Measurements from ENCODE around the gene PERCC1. TPM values are rescaled to one million over a fixed set of nuclear protein-coding genes. Genes with fewer than 3 reads are reported as not detected.

Gene PERCC1
- total RNA-seq, 2 donors from 2014 or later = not detected

DNA sequence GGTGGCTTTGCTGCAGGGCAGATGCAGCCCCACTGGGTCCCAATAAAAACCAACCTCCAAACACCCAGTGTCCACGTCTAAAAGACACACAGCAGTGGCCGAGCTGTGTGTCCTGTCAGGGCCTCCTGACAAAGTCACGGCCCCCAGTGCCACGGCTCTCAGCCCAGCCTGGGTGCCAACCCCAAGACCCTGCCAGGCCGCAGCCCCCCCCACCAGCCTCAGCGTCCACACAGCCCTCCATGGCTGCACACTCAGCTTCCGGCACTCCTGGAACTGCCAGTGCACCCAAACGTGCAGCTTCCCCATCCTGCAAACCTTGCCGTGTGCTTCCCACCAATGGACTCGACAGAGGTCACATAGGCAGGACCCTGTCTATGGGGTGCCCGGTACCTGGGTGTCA, 17.1 kb downstream of the PERCC1 start:
- Histone ChIP-seq H3K36me3 (peaks cover 64% of the 10 kb centered on the region), H3K4me1 (no peaks in the 10 kb centered on the region), H3K27ac (no peak overlapping the region), H3K4me3 (no peak overlapping the region), H3K27me3 (no peaks in the 10 kb centered on the region), H3K9me3 (no peaks in the 10 kb centered on the region)
- DNase-seq (ENCODE audit: low spot score) = no peak
- TF ChIP-seq, protein P1, sequence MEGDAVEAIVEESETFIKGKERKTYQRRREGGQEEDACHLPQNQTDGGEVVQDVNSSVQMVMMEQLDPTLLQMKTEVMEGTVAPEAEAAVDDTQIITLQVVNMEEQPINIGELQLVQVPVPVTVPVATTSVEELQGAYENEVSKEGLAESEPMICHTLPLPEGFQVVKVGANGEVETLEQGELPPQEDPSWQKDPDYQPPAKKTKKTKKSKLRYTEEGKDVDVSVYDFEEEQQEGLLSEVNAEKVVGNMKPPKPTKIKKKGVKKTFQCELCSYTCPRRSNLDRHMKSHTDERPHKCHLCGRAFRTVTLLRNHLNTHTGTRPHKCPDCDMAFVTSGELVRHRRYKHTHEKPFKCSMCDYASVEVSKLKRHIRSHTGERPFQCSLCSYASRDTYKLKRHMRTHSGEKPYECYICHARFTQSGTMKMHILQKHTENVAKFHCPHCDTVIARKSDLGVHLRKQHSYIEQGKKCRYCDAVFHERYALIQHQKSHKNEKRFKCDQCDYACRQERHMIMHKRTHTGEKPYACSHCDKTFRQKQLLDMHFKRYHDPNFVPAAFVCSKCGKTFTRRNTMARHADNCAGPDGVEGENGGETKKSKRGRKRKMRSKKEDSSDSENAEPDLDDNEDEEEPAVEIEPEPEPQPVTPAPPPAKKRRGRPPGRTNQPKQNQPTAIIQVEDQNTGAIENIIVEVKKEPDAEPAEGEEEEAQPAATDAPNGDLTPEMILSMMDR (IDR thresholded peaks at IDR 0.05) = no peak

DNA sequence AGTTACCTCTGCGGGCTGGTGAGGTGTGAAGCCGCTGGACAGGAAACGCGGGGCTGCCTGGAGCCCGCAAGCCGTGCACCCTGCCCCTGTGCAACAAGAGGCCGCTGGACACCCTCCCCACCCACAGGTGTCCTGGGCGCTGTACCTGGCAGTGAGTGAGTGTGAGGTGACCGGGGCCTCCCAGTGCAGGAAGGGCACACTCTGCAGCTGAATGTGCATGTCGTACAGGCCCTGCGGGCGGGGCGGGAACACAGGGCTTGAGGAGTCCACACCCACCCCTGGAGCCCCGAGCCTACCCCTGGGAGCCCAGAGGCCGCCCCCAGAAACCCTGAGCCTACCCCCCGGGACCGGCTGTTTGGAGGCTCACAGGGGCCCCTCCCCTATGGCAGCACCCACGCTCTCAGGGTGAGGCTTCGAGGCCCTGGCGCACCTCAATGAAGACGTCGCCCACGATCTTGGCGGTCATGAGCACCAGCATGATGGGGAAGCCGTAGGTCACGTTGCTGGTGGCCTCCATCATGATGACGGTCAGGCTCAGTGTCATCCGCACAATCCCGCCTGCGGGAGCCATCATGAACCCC, 17.7 kb downstream of the PERCC1 start:
- Histone ChIP-seq H3K4me3 (no peak overlapping the region), H3K36me3 (peaks cover 70% of the 10 kb centered on the region), H3K27ac (no peak overlapping the region), H3K9me3 (no peaks in the 10 kb centered on the region), H3K4me1 (no peaks in the 10 kb centered on the region), H3K27me3 (no peaks in the 10 kb centered on the region)
- TF ChIP-seq, protein P1 (IDR thresholded peaks at IDR 0.05) = no peak
- no peak for DNase-seq (ENCODE audit: low spot score)

DNA sequence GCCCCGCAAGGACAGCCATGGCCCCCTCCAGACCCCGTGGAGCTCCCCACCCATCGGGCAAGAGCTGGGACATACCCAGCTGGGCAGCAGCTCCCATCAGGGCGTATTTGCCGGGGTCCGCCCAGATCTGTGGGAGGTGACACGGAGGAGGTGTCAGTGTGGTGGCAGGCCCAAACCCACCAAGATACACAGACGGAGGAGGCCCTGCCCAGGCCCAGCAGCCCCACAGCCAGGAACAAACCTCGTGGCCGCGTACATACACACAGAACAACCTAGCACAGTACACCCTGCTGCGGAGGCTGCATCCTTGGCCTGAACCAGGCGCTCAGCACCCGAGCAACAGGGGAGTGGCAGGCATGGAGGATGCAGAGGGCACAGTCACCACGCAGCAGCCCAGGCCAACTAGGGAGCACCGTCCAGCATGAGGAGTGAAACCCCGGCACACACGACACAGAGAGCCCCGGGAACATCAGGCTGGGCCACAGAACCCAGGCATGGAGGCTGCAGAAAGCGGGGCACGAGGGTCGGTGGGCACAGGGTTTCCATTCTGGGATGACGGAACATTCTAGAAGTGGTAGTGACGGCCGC, 18.4 kb downstream of the PERCC1 start:
- DNase-seq (ENCODE audit: low spot score) = no peak
- H3K27me3 ChIP-seq = no peaks in the 10 kb centered on the region
- H3K4me3 ChIP-seq = no peak overlapping the region
- no peaks in the 10 kb centered on the region for H3K9me3 ChIP-seq
- no peak overlapping the region for H3K27ac ChIP-seq
- TF ChIP-seq, protein P1 (IDR thresholded peaks at IDR 0.05) = no peak
- H3K36me3 ChIP-seq = peaks cover 77% of the 10 kb centered on the region
- H3K4me1 ChIP-seq = no peaks in the 10 kb centered on the region

DNA sequence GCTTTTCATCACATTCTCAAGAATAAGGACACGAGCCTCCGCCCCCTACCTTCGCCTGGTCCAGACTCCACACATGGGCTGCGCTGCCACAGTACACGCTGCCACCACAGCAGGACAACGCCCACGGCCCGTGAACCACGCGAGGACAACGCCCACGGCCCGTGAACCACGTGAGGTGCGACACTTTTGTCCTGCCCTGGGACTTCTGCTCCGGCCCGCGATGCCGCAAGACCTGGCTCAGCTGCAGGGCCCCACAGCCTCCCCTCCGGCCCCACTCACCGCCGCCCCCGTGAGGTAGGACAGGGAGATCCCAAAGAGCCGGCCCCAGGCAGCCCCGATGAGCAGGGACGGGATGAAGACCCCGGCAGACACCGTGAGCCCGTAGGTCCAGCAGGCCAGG, 19.3 kb downstream of the PERCC1 start:
- Histone ChIP-seq H3K27me3 (no peaks in the 10 kb centered on the region), H3K27ac (no peak overlapping the region), H3K9me3 (no peaks in the 10 kb centered on the region), H3K36me3 (peaks cover 86% of the 10 kb centered on the region), H3K4me1 (no peaks in the 10 kb centered on the region), H3K4me3 (no peak overlapping the region)
- TF ChIP-seq, protein P1 (IDR thresholded peaks at IDR 0.05) = no peak
- no peak for DNase-seq (ENCODE audit: low spot score)

DNA sequence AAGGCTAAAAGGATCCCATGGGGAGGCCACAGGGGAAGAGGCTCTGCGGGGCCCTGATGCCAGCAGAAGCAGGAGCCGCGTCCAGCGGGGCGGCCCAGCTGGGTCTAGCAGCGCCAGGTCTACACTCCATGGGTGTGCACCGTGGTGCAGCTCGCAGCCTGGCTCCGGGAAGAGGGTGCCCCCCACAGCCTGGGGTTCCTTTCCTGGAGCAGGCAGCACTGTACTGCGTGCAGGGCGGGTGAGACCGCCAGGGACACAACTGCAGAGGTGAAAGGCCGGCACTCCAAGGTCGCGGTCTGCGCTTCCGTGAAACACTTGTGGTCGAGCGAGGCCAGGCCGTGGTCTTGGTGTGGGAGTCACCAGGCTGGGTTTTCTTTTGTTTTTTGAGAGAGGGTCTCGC, 20.0 kb downstream of the PERCC1 start:
- TF ChIP-seq, protein P1 (IDR thresholded peaks at IDR 0.05) = no peak
- Histone ChIP-seq H3K27ac (no peak overlapping the region), H3K4me1 (no peaks in the 10 kb centered on the region), H3K27me3 (no peaks in the 10 kb centered on the region), H3K9me3 (no peaks in the 10 kb centered on the region), H3K36me3 (peaks cover 88% of the 10 kb centered on the region), H3K4me3 (no peak overlapping the region)
- no peak for DNase-seq (ENCODE audit: low spot score)
